Measurements from ENCODE around the gene CUBN.
A peak's percentile ranks its signal among the peaks of the same experiment; 100 is the strongest.

DNA sequence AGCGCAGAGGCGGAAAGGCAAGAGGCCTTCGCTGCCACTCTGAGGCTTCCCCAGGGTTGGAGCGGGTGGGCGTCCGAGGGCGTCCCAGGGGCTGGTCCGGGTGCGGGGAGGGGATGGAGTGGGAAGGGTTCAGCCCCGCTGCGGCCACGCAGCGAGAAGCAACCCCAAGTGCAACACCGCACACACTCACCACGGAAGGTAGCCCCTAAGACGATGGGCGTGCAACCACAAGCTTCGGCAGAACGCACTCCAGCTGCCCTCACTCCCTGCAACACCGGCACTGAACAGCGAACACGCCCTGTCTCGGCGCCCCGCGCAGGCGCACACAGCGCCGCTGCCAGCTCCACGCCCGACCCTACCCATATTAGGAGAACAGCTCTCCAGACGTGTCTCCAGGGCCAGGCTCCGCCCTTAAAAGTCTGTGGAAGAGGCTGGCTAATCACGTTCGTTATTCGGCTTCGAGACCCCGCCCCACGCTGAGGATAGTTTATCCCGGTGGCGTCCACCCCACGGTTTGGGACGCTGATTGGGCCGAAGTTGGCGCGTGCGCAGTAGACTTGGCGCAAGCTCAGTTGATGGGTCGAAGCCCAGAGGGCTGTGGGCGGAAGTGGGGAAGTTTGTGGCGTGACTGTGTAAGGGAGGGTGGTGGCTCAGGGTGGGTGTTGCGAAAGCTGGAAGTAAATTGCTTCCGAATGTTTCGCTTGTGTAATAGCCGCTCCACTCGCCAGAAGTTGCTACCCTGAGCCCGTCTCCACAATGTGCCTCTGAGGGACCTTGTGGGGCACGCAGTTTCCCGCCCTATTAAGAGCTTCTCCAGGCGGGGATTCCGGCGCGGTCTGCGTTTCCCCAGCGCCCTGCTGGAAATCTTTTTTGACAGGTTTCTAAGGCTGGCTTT, 312.2 kb downstream of the CUBN start, which contains the start of gene RSU1:
- TF ChIP-seq CEBPB (IDR thresholded peaks at IDR 0.05) (peak; percentile 91 to 96), RAD21 (conservative IDR thresholded peaks at IDR 0.05 in 1 of 2, IDR thresholded peaks at IDR 0.05 in 1 of 2) (no peak), TP53 (CRISPR knock-in tag; IDR thresholded peaks at IDR 0.05) (no peak), REST (IDR thresholded peaks at IDR 0.05) (no peak)
- TF ChIP-seq, protein P1, sequence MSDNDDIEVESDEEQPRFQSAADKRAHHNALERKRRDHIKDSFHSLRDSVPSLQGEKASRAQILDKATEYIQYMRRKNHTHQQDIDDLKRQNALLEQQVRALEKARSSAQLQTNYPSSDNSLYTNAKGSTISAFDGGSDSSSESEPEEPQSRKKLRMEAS (IDR thresholded peaks at IDR 0.05), result peak; percentile 40; the same call in 1 of the 2 replicates
- TF ChIP-seq, protein P2, sequence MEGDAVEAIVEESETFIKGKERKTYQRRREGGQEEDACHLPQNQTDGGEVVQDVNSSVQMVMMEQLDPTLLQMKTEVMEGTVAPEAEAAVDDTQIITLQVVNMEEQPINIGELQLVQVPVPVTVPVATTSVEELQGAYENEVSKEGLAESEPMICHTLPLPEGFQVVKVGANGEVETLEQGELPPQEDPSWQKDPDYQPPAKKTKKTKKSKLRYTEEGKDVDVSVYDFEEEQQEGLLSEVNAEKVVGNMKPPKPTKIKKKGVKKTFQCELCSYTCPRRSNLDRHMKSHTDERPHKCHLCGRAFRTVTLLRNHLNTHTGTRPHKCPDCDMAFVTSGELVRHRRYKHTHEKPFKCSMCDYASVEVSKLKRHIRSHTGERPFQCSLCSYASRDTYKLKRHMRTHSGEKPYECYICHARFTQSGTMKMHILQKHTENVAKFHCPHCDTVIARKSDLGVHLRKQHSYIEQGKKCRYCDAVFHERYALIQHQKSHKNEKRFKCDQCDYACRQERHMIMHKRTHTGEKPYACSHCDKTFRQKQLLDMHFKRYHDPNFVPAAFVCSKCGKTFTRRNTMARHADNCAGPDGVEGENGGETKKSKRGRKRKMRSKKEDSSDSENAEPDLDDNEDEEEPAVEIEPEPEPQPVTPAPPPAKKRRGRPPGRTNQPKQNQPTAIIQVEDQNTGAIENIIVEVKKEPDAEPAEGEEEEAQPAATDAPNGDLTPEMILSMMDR (IDR thresholded peaks at IDR 0.05), result no peak
